IPS-NIHi7 (cell line): ENCODE results near the gene LRRC8A.
A peak's percentile ranks its signal among the peaks of the same experiment; 100 is the strongest.

Source experiments
- DNase-seq: peaks from one replicate; pipeline ENCODE4 v3.0.0; 2012; ENCODE audit warnings: mixed read lengths; ENCODE audit errors: extremely low spot score

The LRRC8A gene

DNA sequence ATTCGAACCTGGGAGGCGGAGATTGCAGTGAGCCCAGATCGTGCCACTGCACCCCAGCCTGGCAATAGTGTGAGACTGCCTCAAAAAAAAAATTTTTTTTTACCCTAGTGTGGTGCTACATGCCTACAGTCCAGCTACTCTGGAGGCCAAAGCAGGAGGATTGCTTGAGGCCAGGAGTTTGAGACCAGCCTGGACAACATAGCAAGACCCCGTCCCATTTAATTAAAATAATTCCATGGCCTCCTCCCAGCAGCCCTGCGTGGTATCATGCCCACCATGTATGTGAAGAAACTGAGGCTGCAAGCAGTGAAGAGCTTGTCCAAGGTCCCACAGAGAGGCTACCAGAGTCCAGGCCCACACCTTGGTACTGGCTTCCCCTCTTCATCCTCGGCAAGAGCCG, 19.4 kb downstream of the LRRC8A start:
- DNase-seq = no peak

GRCh38 chr9:128901822-128902221, 19.9 kb downstream of the LRRC8A start:
- DNase-seq = no peak

DNA sequence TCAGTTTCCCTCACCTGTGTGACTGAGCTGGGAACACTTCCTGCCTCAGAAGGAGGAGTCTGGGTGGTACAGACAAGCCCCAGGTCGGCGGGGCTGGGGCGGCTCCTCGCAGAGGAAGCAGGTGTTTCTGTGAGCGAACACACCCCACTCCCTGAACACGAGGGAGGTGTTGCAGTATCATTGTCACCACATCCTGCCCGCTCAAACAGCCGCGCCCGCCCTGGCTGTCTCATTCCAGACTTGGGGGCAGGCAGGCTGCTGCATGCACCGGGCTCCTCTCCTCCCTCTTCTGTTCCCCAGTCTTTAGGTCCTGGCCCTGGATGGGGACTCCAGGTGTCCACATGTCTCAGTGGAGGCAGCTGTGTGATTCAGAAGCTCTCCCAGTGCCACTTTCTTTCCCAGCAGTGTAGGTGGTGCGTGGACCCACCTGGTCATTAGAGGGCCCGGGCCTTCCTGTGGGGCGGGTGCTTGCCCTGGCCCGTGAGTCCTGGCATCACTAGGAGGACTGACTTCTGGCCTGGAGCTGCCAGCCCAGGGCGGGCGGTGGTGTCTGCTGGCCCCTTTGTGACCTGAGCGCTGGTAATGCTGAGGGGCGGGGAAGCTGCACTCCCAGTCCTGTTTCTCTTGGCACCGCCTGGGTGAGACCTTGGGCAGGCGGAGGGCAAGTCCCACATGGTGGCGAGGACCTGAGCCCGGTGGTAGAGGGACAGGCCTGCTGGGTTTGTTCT, 20.6 kb downstream of the LRRC8A start:
- no peak for DNase-seq

DNA sequence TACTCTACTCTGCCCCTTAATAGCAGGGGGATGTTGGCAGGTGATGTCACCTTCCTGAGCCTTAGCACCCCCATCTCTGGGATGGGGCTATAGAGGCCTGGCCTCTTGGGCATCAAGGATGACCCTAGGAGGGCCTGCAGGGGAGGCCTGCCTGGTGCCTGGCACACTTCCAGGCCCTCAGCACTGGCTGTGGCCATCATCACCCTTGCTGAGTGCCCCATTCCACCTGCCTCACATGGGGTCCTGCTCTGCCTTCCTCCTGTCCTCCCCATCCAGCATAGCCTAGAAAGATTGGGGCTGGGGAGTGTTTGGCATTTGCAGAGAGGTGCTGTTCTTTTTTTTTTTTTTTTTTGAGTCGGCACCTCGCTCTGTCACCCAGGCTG, 21.1 kb downstream of the LRRC8A start:
- no peak for DNase-seq

DNA sequence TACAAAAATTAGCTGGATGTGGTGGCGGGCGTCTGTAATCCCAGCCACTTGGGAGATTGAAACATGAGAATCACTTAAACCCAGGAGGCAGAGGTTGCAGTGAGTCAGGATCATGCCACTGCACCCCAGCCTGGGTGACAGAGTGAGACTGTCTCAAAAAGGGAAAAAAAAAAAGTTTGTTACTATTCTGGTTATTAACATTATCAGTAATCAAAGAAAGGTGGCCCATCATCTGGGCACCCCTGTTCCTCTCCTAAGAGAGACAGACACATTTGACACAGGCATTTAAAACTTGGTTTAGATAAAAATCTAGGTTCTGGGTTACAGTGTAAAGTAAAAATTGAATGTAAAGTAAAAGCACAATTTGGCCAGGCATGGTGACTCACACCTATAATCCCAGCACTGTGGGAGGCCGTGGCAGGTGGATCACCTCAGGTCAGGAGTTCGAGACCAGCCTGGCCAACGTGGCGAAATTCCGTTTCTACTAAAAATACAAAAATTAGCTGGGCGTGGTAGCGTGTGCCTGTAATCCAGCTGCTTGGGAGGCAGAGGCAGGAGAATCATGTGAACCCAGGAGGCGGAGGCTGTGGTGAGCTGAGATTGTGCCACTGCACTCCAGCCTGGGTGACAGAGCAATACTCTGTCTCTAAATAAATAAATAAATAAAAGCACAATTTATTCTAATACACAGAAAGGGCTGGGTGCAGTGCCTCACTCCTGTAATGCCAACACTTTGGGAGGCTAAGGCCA, 22.1 kb downstream of the LRRC8A start:
- no peak for DNase-seq

DNA sequence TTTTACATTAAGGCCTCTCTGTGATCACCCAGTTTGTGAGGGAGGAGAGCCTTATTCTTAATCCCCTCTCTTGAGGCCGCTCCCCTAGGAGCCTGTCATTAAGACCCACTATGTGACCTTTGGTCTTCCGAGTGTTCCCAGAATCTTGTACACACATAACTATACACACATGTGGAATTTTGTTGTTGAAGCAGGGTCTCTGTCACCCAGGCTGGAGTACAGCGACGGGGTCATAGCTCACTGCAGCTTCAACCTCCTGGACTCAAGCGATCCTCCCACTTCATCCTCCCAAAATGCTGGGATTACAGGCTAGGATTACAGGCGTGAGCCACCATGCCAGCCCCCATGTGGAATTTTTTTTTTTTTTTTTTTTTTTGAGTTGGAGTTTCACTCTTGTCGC, 24.0 kb downstream of the LRRC8A start:
- DNase-seq = no peak

- DNase-seq = no peak
Measured at GRCh38 chr9:128906741-128907140, 24.8 kb downstream of the LRRC8A start.

GRCh38 chr9:128908372-128908771, 26.4 kb downstream of the LRRC8A start:
- DNase-seq = no peak

DNA sequence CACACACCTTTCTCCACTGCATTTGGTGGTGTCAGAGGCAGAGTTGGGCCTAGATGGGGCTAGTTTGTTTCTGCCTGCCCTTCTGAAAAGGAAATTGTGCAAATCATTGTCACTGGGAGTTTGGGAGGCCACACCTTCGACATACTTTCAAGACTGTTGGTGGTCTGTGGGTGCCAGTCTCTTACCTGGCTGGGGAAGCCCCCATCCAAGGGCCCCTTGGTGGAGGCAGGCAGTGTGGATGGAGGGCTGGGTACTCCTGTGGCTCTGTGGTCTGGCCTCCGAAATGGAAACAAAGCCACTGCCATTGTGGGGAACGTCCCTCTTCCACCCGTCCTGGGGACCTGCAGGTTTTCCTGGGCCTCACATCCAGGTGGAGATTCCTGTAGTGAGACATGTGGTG, 27.9 kb downstream of the LRRC8A start:
- DNase-seq = no peak

DNA sequence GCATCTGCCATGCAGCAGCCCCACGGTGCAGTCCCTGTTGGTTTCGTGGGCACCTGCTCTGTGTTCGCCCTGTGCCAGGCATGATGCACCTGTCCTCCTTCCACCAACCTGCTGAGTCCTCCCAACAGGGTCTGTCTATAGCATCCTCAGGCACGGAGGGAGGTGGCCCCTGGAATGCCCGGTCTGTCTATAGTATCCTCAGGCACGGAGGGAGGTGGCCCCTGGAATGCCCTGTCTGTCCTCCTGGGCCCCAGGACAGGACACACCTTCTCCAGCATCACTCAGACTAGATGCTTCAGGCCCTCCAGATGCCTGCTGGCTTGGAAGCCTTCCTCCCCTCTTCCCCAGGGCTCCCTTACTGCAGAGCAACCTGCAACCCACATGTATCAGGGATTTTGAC, 29.0 kb downstream of the LRRC8A start:
- DNase-seq = no peak

DNA sequence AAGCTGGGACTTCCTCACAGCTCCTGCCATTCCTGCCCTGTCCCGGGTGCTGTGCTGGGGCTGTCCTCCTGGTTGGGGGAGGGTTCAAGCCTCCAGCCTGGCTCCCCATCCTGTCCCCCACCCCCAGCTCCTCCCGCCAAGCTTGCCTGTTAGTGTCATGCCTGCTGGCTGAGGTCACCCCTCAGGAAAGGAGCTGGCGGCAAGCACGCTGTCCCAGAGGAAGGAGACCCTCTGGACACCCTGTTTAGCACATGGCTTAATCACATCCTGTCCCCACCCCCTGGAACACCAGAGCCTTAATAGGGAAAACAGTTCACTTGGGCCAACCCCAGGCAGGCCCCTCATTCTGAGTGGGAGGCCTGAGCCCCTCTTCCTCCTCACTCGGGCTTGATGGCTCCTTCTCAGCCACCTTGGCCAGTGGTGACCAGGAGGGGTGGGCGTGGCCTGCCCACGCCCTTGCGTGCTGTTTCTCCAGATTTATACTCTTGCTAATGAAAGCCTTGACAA, 29.6 kb downstream of the LRRC8A start:
- DNase-seq = peak; percentile 67

DNA sequence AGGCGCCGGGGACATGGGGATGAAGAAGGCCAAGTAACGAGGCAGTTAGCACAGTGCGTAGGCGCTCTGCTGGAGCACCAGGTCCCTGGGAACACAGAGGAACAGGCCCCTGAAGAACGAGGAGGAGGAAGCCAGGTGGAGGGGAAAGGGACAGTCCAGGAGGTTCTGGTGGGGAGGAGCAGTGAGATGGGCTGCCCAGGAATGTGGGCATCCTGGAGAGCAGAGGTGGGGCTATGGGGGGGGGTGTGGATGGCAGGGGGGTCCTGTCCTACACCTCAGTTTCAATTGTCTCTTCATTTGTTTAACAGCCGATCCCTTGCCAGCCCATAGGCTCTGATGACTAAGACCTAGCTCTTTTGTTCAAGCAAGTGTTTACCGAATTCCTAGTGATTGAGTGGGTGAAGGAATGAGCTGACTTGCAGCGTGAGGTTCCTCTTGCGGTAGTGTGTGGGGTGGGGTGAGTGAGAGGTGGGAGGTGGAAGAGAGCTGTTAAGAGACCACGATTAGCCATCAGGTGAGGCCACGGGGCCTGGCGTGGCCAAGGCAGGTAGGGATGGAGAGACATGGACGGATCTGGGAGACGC, 30.4 kb downstream of the LRRC8A start:
- peak; percentile 64 for DNase-seq

- no peak for DNase-seq
Measured at GRCh38 chr9:128913048-128913900, 31.3 kb downstream of the LRRC8A start.

- no peak for DNase-seq
Measured at GRCh38 chr9:128913995-128914772, 32.3 kb downstream of the LRRC8A start.

GRCh38 chr9:128916204-128916603, 34.3 kb downstream of the LRRC8A start:
- DNase-seq = no peak

GRCh38 chr9:128916745-128917144, 34.8 kb downstream of the LRRC8A start:
- no peak for DNase-seq

DNA sequence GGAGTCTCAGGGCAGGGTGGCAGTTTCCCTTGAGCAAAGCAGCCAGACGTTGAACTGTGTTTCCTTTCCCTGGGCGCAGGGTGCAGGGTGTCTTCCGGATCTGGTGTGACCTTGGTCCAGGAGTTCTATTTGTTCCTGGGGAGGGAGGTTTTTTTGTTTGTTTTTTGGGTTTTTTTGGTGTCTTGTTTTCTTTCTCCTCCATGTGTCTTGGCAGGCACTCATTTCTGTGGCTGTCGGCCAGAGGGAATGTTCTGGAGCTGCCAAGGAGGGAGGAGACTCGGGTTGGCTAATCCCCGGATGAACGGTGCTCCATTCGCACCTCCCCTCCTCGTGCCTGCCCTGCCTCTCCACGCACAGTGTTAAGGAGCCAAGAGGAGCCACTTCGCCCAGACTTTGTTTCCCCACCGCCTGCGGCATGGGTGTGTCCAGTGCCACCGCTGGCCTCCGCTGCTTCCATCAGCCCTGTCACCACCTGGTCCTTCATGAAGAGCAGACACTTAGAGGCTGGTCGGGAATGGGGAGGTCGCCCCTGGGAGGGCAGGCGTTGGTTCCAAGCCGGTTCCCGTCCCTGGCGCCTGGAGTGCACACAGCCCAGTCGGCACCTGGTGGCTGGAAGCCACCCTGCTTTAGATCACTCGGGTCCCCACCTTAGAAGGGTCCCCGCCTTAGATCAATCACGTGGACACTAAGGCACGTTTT, 35.4 kb downstream of the LRRC8A start:
- DNase-seq = no peak

DNA sequence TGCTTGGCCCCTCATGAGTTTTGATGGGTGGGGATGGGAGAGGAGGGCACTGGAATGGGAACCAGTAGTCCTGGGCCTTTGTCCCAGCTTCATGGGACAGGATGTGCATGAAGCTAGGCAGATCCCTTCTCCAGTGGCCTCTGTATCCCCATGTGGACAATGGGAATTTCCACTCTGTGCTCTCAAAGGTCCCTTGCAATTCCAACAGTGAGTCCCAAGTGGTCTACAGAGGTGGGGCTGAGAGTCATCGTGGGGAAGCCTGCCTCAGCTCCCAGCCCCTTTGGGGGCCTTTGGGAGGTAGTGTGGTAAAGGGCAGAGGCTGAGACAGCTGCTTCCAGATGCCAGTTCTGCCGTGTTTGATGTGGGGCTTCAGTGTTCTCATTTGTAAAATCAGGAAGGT, 37.0 kb downstream of the LRRC8A start:
- DNase-seq = no peak

DNA sequence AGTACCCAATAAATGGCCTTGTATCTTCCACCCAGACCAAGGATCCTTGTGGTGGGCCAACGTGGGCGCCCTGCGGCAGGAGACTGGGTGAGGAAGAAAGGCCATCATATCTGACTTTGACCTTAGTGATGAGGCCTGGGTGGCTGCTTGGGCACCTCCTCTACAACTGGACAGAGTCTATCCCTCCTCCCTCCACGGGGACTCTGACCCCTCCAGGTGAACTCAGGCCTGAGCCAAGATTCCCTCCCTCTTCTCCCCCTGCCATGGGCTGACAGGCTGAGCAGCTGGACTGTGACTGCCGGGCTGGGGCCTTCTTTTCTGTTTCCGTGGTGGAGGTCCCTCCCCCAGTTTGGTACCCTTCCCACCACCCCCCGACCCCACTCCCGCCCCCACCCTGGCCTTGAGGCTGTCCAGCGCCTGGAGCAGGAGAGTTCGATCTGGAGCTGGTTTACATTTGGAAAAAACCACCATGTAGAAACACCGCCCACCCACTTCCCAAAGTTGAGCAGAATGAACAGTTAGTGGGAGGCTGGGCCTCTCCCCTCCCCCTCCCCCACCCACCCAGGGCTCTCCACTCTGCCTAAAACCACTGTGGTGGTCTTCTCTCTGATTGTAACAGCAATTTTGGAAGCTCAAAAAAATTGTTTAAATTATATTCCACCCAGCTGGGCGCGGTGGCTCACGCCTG, 37.6 kb downstream of the LRRC8A start:
- DNase-seq = no peak
